NCI-H460 (cell line): Measurements from ENCODE around the gene NAA20. TPM values are rescaled to one million over a fixed set of nuclear protein-coding genes. Genes with fewer than 3 reads are reported as not detected.

ENCODE experiments used
- DNase-seq: peaks from one replicate; pipeline ENCODE4 v3.0.0-alpha.2; 2016; ENCODE audit warnings: low read depth; ENCODE audit errors: extremely low read depth
- total RNA-seq: library from RNA; depleted of rRNA; stranded (reverse); fragments of >200 nt; shearing (Covaris generic); gene quantifications from 2 replicates; pipeline ENCODE4 v1.2.3, GENCODE V29; 2014; rRNA removed

The NAA20 gene
- total RNA-seq, 1 experiment from 2014 or later, result 121 TPM

GRCh38 chr20:20070871-20071726 is 53.9 kb downstream of the NAA20 start:
- DNase-seq, result no peak

- no peak for DNase-seq
Observed at GRCh38 chr20:20073801-20074371, 56.7 kb downstream of the NAA20 start.

GRCh38 chr20:20075032-20075431 is 57.9 kb downstream of the NAA20 start:
- DNase-seq, result no peak

- DNase-seq, result no peak
Observed at GRCh38 chr20:20076297-20077065, 59.3 kb downstream of the NAA20 start.

- DNase-seq, result no peak
Observed at GRCh38 chr20:20078041-20078440, 60.9 kb downstream of the NAA20 start.

- no peak for DNase-seq
Observed at GRCh38 chr20:20079102-20079784, 62.1 kb downstream of the NAA20 start.

Other genes starting within 250 kb of the NAA20 start
- 30.5 and 34.9 TPM in 2 replicates for gene CRNKL1, start 35.1 kb downstream of the NAA20 start, total RNA-seq
- gene CFAP61, start 35.2 kb downstream of the NAA20 start, total RNA-seq, result 0.32 TPM in 1 of 2 replicates, not detected in the other